ENCODE results near the gene NAV3.

NAV3 gene

DNA sequence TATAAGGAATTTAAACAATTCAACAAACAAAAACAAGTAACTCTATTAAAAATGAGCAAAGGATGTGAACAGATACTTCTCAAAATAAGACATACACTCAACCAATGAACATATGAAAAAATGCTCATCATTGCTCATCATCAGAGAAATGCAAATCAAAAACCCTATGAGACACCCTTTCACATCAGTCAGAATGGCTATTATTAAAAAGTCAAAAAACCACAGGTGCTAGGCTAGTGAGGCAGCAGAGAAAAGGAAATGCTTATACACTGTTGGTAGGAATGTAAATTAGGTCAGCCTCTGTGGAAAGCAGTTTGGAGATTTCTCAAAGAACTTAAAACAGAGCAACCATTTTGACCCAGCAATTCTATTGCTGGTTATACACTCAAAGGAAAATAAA, 52.0 kb downstream of the NAV3 start:
- Histone ChIP-seq H3K9ac (ENCODE audit: low read length in 5 of 5) (no peak overlapping the region), H3K4me1 (ENCODE audit: control insufficient read depth in 5 of 5, insufficient read depth in 5 of 5, low read length in 5 of 5) (no peaks in the 10 kb centered on the region), H3K27me3 (ENCODE audit: control insufficient read depth in 5 of 5, insufficient read depth in 4 of 5, low read length in 5 of 5) (no peaks in the 10 kb centered on the region), H3K36me3 (ENCODE audit: control insufficient read depth in 5 of 5, insufficient read depth in 5 of 5, low read length in 5 of 5) (no peaks in the 10 kb centered on the region), H3K9me3 (ENCODE audit: control insufficient read depth in 5 of 5, low read length in 5 of 5) (no peaks in the 10 kb centered on the region), H3K4me3 (ENCODE audit: low read depth in 1 of 5, low read length in 5 of 5) (no peak overlapping the region), H3K27ac (ENCODE audit: low read depth, low read length) (no peak overlapping the region)

DNA sequence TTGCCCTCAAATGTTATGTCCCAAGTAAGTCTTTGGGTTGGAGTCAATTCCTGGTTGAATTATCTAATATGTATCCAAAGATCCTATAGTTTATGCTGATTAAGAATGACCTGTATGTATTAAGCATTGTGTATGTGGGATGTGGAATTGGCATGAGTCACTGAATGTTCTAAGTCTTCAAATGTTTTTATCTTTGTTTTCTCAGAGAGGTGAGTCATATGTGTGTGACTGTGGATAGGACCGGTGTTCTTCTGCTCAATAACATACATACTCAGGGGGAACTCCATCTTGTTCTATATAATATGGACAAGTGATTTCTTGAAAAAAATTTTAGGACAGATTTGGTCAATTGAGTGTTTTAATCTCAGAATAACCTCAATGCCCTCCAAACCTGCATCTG, 57.9 kb downstream of the NAV3 start:
- Histone ChIP-seq H3K4me3 (ENCODE audit: low read depth in 1 of 5, low read length in 5 of 5) (no peak overlapping the region), H3K9ac (ENCODE audit: low read length in 5 of 5) (no peak overlapping the region), H3K27me3 (ENCODE audit: control insufficient read depth in 5 of 5, insufficient read depth in 4 of 5, low read length in 5 of 5) (no peaks in the 10 kb centered on the region), H3K9me3 (ENCODE audit: control insufficient read depth in 5 of 5, low read length in 5 of 5) (no peaks in the 10 kb centered on the region), H3K36me3 (ENCODE audit: control insufficient read depth in 5 of 5, insufficient read depth in 5 of 5, low read length in 5 of 5) (no peaks in the 10 kb centered on the region), H3K4me1 (ENCODE audit: control insufficient read depth in 5 of 5, insufficient read depth in 5 of 5, low read length in 5 of 5) (peaks cover 0 to under 1% (median 0%) of the 10 kb centered on the region in 5 donors), H3K27ac (ENCODE audit: low read depth, low read length) (no peak overlapping the region)

DNA sequence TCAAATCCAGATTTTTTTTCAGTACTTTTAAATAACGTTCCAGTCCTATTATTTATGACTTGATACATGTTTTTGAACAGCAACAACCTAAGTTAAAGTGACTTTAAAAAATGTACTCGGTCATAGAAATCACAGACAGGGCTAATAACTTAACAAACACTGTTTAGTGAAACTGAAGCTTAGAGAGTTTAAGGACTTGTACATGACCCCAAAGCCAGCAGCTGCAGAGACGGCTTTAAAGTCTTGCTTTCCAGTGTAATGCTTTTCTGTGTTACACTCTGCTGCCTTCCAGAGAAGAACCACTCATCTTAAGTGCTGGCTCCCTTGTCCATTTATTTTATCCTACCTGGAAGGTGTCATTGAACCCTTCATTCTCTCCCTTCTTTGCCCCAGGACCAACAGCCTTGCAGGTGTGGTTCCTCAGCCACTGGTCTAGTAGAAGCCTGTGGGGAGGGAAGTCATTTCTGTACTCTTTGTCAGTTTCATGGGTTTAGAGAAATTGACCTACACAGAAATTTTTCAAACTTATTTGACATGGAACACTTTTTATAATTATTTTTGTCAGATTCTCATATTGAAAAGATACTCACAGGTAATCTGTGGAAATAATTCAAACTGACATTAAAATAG, 60.9 kb downstream of the NAV3 start:
- Histone ChIP-seq H3K4me1 (ENCODE audit: control insufficient read depth in 5 of 5, insufficient read depth in 5 of 5, low read length in 5 of 5) (peaks cover 0 to 5% (median 3%) of the 10 kb centered on the region in 5 donors), H3K4me3 (ENCODE audit: low read depth in 1 of 5, low read length in 5 of 5) (no peak overlapping the region), H3K9me3 (ENCODE audit: control insufficient read depth in 5 of 5, low read length in 5 of 5) (no peaks in the 10 kb centered on the region), H3K27ac (ENCODE audit: low read depth, low read length) (no peak overlapping the region), H3K36me3 (ENCODE audit: control insufficient read depth in 5 of 5, insufficient read depth in 5 of 5, low read length in 5 of 5) (no peaks in the 10 kb centered on the region), H3K9ac (ENCODE audit: low read length in 5 of 5) (no peak overlapping the region), H3K27me3 (ENCODE audit: control insufficient read depth in 5 of 5, insufficient read depth in 4 of 5, low read length in 5 of 5) (no peaks in the 10 kb centered on the region)

DNA sequence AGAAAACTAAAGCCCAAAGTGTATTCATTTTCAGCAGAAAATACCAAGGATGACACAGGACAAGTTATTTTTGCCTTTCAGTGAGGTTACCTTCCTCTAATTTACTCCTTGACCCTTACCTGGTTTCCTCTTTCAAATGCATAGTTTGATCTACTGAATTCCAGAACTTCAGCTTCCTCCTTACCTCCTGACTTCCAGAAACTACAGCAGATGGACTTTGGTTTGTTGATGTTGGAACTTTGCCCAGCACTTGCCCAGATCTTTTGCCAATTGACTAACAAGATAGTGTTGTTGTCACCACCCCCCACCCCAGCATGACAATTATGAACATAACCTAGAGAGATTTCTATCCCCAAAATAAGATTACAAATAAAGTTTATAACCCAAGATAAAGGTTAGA, 63.2 kb downstream of the NAV3 start:
- Histone ChIP-seq H3K9me3 (ENCODE audit: control insufficient read depth in 5 of 5, low read length in 5 of 5) (no peaks in the 10 kb centered on the region), H3K27ac (ENCODE audit: low read depth, low read length) (no peak overlapping the region)

DNA sequence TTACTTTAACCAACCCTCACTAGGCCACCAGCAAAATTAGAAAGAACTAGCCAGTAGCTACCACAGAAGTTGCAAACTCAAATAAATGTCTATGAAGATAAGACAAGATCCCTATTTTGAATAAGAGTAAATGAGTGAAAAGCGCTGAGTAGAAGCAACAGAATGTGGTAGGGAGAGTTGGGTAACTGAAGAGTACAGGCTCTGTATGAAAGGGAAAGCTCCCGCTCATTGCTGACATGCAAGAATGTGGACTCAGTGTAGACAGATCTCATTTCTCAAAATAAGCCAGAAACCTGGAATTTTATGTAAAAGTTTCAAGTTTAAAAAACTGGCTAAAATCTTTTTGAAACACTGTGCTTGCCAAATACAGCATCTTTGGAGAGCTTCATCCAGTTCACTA, 63.9 kb downstream of the NAV3 start:
- H3K4me3 ChIP-seq (ENCODE audit: low read depth in 1 of 5, low read length in 5 of 5): no peak overlapping the region
- no peaks in the 10 kb centered on the region for H3K36me3 ChIP-seq (ENCODE audit: control insufficient read depth in 5 of 5, insufficient read depth in 5 of 5, low read length in 5 of 5)
- no peak overlapping the region for H3K27ac ChIP-seq (ENCODE audit: low read depth, low read length)
- no peaks in the 10 kb centered on the region for H3K9me3 ChIP-seq (ENCODE audit: control insufficient read depth in 5 of 5, low read length in 5 of 5)
- H3K27me3 ChIP-seq (ENCODE audit: control insufficient read depth in 5 of 5, insufficient read depth in 4 of 5, low read length in 5 of 5): no peaks in the 10 kb centered on the region
- H3K4me1 ChIP-seq (ENCODE audit: control insufficient read depth in 5 of 5, insufficient read depth in 5 of 5, low read length in 5 of 5): peaks cover 0 to 9% (median 3%) of the 10 kb centered on the region in 5 donors
- no peak overlapping the region for H3K9ac ChIP-seq (ENCODE audit: low read length in 5 of 5)

More for the DNA sequence above, 63.2 kb downstream of the NAV3 start:
- Histone ChIP-seq H3K9ac (ENCODE audit: low read length in 5 of 5) (no peak overlapping the region), H3K36me3 (ENCODE audit: control insufficient read depth in 5 of 5, insufficient read depth in 5 of 5, low read length in 5 of 5) (no peaks in the 10 kb centered on the region), H3K4me1 (ENCODE audit: control insufficient read depth in 5 of 5, insufficient read depth in 5 of 5, low read length in 5 of 5) (peaks cover 0 to 9% (median 3%) of the 10 kb centered on the region in 5 donors), H3K27me3 (ENCODE audit: control insufficient read depth in 5 of 5, insufficient read depth in 4 of 5, low read length in 5 of 5) (no peaks in the 10 kb centered on the region), H3K4me3 (ENCODE audit: low read depth in 1 of 5, low read length in 5 of 5) (no peak overlapping the region)

DNA sequence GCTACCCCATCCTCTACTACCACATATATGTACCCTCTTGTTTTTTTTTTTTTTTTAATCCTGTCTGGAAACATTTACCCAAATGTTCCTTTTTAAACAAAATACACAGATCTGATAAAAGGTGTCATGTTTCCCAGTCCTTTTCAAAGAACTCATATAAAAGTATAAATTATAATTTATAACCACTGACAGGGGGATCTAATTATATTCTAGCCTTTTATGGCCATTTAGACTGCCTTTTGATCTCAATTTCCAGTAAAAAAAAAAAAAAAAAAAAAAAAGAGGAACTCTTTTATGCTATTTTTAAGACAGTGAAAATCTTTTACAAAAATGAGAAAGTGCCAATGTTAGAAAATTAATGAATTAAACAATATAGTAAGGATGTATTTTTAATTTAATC, 65.0 kb downstream of the NAV3 start:
- Histone ChIP-seq H3K27me3 (ENCODE audit: control insufficient read depth in 5 of 5, insufficient read depth in 4 of 5, low read length in 5 of 5) (no peaks in the 10 kb centered on the region), H3K27ac (ENCODE audit: low read depth, low read length) (no peak overlapping the region), H3K4me1 (ENCODE audit: control insufficient read depth in 5 of 5, insufficient read depth in 5 of 5, low read length in 5 of 5) (peaks cover 0 to 9% (median 3%) of the 10 kb centered on the region in 5 donors), H3K9ac (ENCODE audit: low read length in 5 of 5) (no peak overlapping the region), H3K36me3 (ENCODE audit: control insufficient read depth in 5 of 5, insufficient read depth in 5 of 5, low read length in 5 of 5) (no peaks in the 10 kb centered on the region), H3K4me3 (ENCODE audit: low read depth in 1 of 5, low read length in 5 of 5) (no peak overlapping the region), H3K9me3 (ENCODE audit: control insufficient read depth in 5 of 5, low read length in 5 of 5) (peaks cover 0 to 2% (median 0%) of the 10 kb centered on the region in 5 donors)

DNA sequence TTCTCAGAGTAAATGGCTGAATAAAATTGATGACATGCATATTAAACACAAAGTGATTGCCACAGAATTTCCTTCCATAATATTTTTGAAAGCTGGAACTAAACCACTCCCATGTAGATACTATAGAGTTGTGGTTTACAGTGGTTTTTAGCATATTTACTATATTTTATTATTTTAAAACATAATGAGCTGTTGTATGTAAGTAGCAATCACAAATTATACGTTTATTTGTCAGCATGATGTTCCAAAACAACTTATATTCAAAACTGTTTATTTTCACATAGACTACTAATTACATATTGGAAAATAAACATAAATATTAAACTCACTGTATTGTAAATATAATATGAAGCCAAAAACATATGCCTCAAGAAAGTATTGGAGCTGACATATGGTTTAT, 77.2 kb downstream of the NAV3 start:
- Histone ChIP-seq H3K9ac (ENCODE audit: low read length in 5 of 5) (no peak overlapping the region), H3K9me3 (ENCODE audit: control insufficient read depth in 5 of 5, low read length in 5 of 5) (no peaks in the 10 kb centered on the region), H3K4me3 (ENCODE audit: low read depth in 1 of 5, low read length in 5 of 5) (no peak overlapping the region), H3K36me3 (ENCODE audit: control insufficient read depth in 5 of 5, insufficient read depth in 5 of 5, low read length in 5 of 5) (no peaks in the 10 kb centered on the region), H3K4me1 (ENCODE audit: control insufficient read depth in 5 of 5, insufficient read depth in 5 of 5, low read length in 5 of 5) (no peaks in the 10 kb centered on the region), H3K27me3 (ENCODE audit: control insufficient read depth in 5 of 5, insufficient read depth in 4 of 5, low read length in 5 of 5) (no peaks in the 10 kb centered on the region), H3K27ac (ENCODE audit: low read depth, low read length) (no peak overlapping the region)

DNA sequence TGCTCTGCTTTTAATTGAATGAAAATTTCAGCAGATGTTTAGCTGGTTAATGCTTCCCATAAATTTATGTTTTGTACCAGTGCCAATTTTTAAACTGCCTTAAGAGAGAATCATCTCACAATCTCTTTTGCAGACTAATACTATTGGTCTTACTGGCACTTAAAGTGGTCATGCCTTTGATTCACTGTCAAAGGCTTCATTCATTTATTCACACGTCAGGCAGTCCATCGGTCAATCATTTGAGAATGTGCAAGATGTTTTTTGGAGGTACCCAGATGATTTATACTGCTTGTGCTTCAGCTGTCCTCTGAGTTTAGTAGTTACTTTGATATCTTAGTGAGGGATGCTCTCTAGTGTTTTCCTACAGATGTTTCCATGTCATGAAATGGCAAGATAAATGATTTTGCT, 83.4 kb downstream of the NAV3 start:
- H3K36me3 ChIP-seq (ENCODE audit: control insufficient read depth in 5 of 5, insufficient read depth in 5 of 5, low read length in 5 of 5): no peaks in the 10 kb centered on the region
- no peak overlapping the region for H3K4me3 ChIP-seq (ENCODE audit: low read depth in 1 of 5, low read length in 5 of 5)
- no peak overlapping the region for H3K27ac ChIP-seq (ENCODE audit: low read depth, low read length)
- H3K27me3 ChIP-seq (ENCODE audit: control insufficient read depth in 5 of 5, insufficient read depth in 4 of 5, low read length in 5 of 5): no peaks in the 10 kb centered on the region
- no peak overlapping the region for H3K9ac ChIP-seq (ENCODE audit: low read length in 5 of 5)
- no peaks in the 10 kb centered on the region for H3K9me3 ChIP-seq (ENCODE audit: control insufficient read depth in 5 of 5, low read length in 5 of 5)
- peaks cover 0 to 3% (median 0%) of the 10 kb centered on the region in 5 donors for H3K4me1 ChIP-seq (ENCODE audit: control insufficient read depth in 5 of 5, insufficient read depth in 5 of 5, low read length in 5 of 5)

DNA sequence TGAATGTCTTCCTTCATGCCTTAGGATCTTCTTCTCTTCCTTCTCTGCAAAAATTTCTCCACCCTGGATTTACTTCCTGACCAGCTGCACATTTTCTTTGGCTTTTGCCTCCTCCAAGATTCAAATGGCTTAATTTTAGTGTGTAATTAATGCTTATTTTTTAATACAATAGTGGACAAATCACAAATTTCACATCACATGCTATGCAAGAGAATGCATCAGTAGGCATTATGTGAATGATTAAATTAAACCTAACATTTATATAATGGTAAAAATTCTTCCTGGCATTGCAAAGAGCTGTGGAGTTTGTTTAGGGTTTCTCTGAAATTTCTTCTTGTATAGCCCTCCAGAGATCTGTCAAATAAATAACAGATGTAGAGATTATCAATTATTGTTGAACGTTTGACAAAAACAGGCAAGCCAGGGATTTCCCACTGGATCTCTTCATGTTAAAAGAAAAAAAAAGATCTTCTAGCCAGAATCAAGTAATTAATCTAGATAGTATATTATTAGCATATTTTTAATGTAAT, 84.4 kb downstream of the NAV3 start:
- no peaks in the 10 kb centered on the region for H3K9me3 ChIP-seq (ENCODE audit: control insufficient read depth in 5 of 5, low read length in 5 of 5)
- no peak overlapping the region for H3K27ac ChIP-seq (ENCODE audit: low read depth, low read length)
- no peak overlapping the region for H3K9ac ChIP-seq (ENCODE audit: low read length in 5 of 5)
- H3K4me3 ChIP-seq (ENCODE audit: low read depth in 1 of 5, low read length in 5 of 5): no peak overlapping the region
- peaks cover 0 to 3% (median 0%) of the 10 kb centered on the region in 5 donors for H3K4me1 ChIP-seq (ENCODE audit: control insufficient read depth in 5 of 5, insufficient read depth in 5 of 5, low read length in 5 of 5)
- H3K36me3 ChIP-seq (ENCODE audit: control insufficient read depth in 5 of 5, insufficient read depth in 5 of 5, low read length in 5 of 5): no peaks in the 10 kb centered on the region
- no peaks in the 10 kb centered on the region for H3K27me3 ChIP-seq (ENCODE audit: control insufficient read depth in 5 of 5, insufficient read depth in 4 of 5, low read length in 5 of 5)

DNA sequence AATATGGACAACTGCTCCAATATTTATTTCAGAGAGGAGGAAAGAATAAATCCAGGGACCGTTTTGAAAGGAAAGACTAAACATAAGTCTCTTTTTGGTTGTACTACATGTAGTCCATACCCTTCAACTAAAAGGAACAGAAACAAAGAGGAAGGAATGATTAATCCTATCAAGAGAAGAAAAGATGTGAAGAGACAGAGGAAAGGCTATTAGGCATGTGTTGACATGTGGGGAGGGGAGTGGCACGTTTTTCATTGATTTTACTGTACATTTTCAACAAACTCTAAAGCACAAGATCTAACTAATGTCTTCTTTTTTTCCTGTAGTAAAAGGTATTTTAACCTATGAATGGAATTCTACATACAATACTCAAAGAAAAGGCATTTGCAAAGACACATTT, 85.6 kb downstream of the NAV3 start:
- Histone ChIP-seq H3K36me3 (ENCODE audit: control insufficient read depth in 5 of 5, insufficient read depth in 5 of 5, low read length in 5 of 5) (no peaks in the 10 kb centered on the region), H3K27ac (ENCODE audit: low read depth, low read length) (no peak overlapping the region), H3K4me3 (ENCODE audit: low read depth in 1 of 5, low read length in 5 of 5) (no peak overlapping the region), H3K9ac (ENCODE audit: low read length in 5 of 5) (no peak overlapping the region), H3K4me1 (ENCODE audit: control insufficient read depth in 5 of 5, insufficient read depth in 5 of 5, low read length in 5 of 5) (peaks cover 0 to 3% (median 0%) of the 10 kb centered on the region in 5 donors), H3K27me3 (ENCODE audit: control insufficient read depth in 5 of 5, insufficient read depth in 4 of 5, low read length in 5 of 5) (no peaks in the 10 kb centered on the region), H3K9me3 (ENCODE audit: control insufficient read depth in 5 of 5, low read length in 5 of 5) (no peaks in the 10 kb centered on the region)
